GM12801 (cell line): ENCODE measurements around the gene FBLIM1.

ENCODE experiments used
- TF ChIP-seq, protein P1 (sequence below): IDR thresholded peaks from one replicate; pipeline ENCODE4 v1.5.1; 2011; ENCODE audit warnings: control low read depth; ENCODE audit not compliant: insufficient read length; ENCODE audit errors: extremely low read depth

Gene FBLIM1

DNA sequence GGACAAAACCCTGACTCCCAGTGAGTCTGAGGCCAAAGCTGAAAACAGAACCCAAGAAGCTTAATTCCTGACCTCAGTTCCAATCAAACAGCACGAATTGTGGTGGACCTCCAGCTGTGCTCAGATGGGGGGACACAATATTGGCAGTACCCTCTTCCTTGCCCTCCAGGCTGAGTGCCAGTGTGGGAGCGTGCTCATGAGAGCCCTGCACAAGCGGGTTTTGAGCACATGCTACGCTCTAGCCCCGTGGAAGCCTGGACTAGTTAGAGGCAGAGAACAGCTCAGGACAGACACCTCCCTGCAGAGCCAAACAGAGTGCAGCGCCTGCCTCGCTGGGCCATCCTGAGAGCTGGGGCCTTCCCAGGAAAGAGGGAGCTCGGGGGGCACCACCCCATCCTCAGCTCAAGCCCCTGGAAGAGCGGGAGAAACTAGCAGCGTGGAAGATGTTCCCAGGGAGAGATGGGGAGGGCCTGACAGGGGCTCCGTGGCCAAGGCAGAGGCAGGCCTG, 25.3 kb upstream of the FBLIM1 start:
- TF ChIP-seq, protein P1, sequence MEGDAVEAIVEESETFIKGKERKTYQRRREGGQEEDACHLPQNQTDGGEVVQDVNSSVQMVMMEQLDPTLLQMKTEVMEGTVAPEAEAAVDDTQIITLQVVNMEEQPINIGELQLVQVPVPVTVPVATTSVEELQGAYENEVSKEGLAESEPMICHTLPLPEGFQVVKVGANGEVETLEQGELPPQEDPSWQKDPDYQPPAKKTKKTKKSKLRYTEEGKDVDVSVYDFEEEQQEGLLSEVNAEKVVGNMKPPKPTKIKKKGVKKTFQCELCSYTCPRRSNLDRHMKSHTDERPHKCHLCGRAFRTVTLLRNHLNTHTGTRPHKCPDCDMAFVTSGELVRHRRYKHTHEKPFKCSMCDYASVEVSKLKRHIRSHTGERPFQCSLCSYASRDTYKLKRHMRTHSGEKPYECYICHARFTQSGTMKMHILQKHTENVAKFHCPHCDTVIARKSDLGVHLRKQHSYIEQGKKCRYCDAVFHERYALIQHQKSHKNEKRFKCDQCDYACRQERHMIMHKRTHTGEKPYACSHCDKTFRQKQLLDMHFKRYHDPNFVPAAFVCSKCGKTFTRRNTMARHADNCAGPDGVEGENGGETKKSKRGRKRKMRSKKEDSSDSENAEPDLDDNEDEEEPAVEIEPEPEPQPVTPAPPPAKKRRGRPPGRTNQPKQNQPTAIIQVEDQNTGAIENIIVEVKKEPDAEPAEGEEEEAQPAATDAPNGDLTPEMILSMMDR, result no peak

DNA sequence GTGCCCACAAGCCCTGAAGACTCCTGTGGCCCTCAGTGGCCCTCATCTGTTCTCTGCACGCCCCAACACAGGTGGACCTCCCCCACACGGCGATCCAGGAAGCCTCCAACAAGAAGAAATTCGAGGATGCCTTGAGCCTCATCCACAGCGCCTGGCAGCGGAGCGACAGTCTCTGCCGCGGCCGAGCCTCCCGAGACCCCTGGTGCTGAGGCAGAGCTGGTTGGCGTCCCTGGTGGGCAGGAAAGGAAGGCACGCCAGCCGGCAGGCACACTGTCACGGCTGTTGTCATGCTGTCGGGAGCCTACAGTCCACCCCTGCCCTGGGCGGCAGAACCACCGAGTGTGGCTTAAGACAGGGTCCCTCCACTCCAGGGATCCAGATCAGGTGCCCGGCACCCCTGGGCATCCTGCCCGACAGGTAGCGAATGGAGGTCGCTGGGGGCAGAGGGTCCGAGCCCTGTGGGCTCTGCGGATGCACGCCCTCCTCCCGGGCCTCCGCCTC, 24.8 kb upstream of the FBLIM1 start:
- TF ChIP-seq, protein P1, result no peak

DNA sequence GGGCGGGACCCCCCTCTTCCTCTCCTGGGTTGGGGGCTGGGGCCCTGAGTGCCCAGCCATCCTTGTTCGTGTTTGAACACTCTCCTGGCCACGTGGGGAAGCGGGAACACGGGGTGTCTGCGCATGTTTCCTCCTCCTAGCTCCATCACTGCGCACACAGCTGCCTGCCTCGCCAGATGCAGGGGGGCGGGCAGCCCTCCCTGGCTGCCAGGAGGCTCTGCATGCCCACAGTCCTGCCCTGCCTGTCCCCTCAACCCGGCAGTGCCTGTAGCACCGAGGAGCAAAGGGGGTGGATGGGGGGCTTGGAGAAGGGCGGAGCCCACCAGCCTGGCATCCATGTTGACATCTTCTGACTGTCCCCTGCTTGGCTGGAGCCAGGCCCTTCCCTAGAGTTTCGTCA, 24.3 kb upstream of the FBLIM1 start:
- TF ChIP-seq, protein P1, result no peak

DNA sequence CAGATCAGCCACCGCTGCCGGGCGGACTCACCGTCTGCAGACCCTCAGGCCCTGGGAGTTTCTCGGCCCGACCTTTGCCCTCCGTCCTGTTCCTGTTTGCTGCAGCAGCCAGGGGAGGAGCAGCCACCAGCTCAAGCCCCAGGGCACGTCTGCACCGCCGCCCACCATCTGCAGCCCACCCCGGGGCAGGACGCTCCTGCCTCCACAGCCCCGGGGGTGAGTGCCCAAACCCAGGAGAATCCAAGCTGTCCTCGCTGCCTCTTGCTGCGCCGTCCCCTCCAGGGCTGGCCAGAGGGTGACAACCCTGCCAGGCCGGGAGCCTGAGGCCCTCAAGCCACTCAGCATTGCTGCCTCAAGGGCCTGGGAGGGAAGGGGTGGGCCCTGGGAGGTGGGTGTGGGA, 23.7 kb upstream of the FBLIM1 start:
- TF ChIP-seq, protein P1, result no peak

DNA sequence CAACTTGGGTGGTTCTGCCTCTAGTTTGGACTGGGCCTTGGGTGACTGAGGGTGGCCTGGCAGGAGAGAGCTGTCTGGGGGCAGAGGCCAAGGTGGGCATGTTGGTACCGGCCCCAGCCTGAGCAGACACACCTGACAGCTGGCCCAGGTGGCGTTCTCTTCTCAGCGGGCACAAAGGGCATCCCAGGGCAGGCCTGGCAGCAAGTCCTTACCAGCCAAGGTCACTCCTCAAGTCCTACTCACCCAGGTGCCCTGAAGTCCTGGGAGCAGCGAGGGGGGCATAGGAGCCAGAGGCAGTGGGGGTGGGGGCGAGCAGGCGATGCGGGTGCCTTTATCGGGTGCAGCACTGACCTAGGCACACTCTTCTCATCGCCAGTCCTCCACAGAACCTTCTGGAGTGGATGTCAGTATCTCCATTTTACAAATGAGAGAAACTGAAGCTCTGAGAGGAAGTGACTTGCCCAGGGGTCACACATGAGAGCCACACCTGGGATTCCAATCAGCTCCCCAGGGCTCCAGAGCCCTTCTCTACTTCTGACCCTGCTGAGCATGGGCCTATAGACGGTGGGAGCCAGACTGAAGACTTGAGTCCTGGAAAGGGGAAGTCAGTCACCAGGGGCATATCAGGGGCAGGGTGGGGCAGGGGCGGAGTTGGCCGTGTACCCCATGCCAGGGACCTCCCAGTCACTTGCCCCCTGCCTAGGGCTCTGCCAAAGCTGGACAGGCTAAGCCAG, 23.1 kb upstream of the FBLIM1 start:
- TF ChIP-seq, protein P1, result no peak

DNA sequence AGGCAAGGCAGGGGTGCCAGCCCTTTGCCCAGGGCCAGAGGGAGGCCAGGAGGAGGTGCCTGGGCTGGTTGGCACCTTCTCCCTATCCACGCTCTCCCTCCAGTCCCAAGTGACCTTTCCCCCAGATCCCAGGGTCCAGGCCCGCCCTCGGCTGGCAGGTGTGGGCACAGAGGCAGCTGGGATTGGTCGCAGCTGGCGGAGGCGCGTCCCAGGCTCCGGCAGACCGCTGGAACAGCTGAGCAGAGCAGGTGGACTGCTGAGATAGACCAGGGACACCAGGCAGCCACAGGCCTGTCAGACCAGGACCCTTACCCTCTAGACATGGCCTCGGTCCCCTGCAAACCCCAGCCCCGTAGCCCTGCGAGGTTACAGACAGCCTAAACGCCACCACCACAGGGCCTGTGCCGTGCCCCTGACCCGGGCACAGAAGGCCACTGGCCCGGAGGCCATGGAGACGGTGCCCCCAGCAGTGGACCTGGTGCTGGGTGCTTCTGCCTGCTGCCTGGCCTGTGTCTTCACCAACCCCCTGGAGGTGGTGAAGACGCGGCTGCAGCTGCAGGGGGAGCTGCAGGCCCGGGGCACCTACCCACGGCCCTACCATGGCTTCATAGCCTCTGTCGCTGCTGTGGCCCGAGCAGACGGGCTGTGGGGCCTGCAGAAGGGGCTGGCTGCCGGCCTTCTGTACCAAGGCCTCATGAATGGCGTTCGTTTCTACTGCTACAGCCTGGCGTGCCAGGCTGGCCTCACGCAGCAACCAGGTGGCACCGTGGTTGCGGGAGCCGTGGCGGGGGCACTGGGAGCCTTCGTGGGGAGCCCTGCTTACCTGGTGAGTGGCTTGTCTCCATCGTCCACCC, 22.3 kb upstream of the FBLIM1 start, which contains the start of gene SLC25A34:
SLC25A34 (plus strand) TSS at position 221 of the 854 bp plus-strand sequence; CDS start at position 449, 228 bp downstream.
- TF ChIP-seq, protein P1, result no peak

DNA sequence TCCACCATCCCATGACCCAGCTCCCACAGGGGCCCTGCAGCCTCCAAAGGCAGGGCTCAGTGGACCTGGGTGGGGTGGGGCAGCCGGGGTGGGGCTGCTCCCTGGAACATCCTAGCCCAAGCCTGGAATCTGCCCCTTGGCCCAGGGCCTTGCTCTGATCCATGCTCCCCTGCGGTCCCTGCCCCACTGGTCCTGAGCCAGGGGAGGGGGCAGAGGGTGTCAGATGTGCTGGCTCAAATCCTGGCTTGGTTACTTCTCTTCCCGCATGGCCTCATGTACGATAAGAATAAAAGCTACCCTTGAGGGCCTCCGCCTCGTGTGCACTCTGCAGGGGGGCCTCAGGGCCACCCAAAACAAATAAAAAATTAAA, 21.7 kb upstream of the FBLIM1 start:
- TF ChIP-seq, protein P1, result no peak
